Measurements from ENCODE around the gene C19orf67. TPM values are rescaled to one million over a fixed set of nuclear protein-coding genes. Genes with fewer than 3 reads are reported as not detected.

Gene C19orf67
- total RNA-seq, 1 experiment from 2014 or later, result not detected

GRCh38 chr19:14115756-14116155 is 30.2 kb upstream of the C19orf67 start:
- no peaks in the 10 kb centered on the region for H3K27me3 ChIP-seq (replicated peaks)
- peaks cover 15% of the 10 kb centered on the region for H3K4me1 ChIP-seq (replicated peaks)
- peaks cover 19% of the 10 kb centered on the region for H3K36me3 ChIP-seq
- H3K4me3 ChIP-seq, result no peak overlapping the region
- 0 out of 2 replicates have a peak, but pooled peaks cover 4% of the 10 kb centered on the region for H3K9me3 ChIP-seq (replicated peaks)
- no peak overlapping the region for H3K27ac ChIP-seq
- no peak for DNase-seq (ENCODE audit: low read depth in 1 of 2, low spot score in 2 of 2)

GRCh38 chr19:14114854-14115253 is 29.3 kb upstream of the C19orf67 start:
- 0 out of 2 replicates have a peak, but pooled peaks cover 4% of the 10 kb centered on the region for H3K9me3 ChIP-seq (replicated peaks)
- H3K27ac ChIP-seq, result no peak overlapping the region
- DNase-seq (ENCODE audit: low read depth in 1 of 2, low spot score in 2 of 2), result no peak
- H3K36me3 ChIP-seq, result peaks cover 10% of the 10 kb centered on the region
- peaks cover 15% of the 10 kb centered on the region for H3K4me1 ChIP-seq (replicated peaks)
- H3K27me3 ChIP-seq (replicated peaks), result no peaks in the 10 kb centered on the region
- H3K4me3 ChIP-seq, result no peak overlapping the region

- Histone ChIP-seq H3K9me3 (replicated peaks) (0 out of 2 replicates have a peak, but pooled peaks cover 4% of the 10 kb centered on the region), H3K4me3 (no peak overlapping the region), H3K27me3 (replicated peaks) (no peaks in the 10 kb centered on the region), H3K4me1 (replicated peaks) (peaks cover 15% of the 10 kb centered on the region), H3K36me3 (peaks cover 8% of the 10 kb centered on the region), H3K27ac (no peak overlapping the region)
- no peak for DNase-seq (ENCODE audit: low read depth in 1 of 2, low spot score in 2 of 2)
These were observed 28.9 kb upstream of the C19orf67 start for GRCh38 chr19:14114439-14114838.

GRCh38 chr19:14113762-14114414 is 28.3 kb upstream of the C19orf67 start:
- H3K27me3 ChIP-seq (replicated peaks), result no peaks in the 10 kb centered on the region
- no peak overlapping the region for H3K4me3 ChIP-seq
- no peak for DNase-seq (ENCODE audit: low read depth in 1 of 2, low spot score in 2 of 2)
- 0 out of 2 replicates have a peak, but pooled peaks cover 4% of the 10 kb centered on the region for H3K9me3 ChIP-seq (replicated peaks)
- peaks cover 14% of the 10 kb centered on the region for H3K4me1 ChIP-seq (replicated peaks)
- H3K27ac ChIP-seq, result no peak overlapping the region
- peaks cover 8% of the 10 kb centered on the region for H3K36me3 ChIP-seq

GRCh38 chr19:14112809-14113385 is 27.3 kb upstream of the C19orf67 start:
- H3K4me3 ChIP-seq, result no peak overlapping the region

GRCh38 chr19:14112051-14112808 is 26.6 kb upstream of the C19orf67 start:
- H3K27ac ChIP-seq, result no peak overlapping the region
- no peaks in the 10 kb centered on the region for H3K9me3 ChIP-seq (replicated peaks)
- H3K36me3 ChIP-seq, result peaks cover 6% of the 10 kb centered on the region; the same call in 1 of the 2 replicates
- DNase-seq (ENCODE audit: low read depth in 1 of 2, low spot score in 2 of 2), result no peak
- no peaks in the 10 kb centered on the region for H3K27me3 ChIP-seq (replicated peaks)
- H3K4me3 ChIP-seq, result no peak overlapping the region
- peaks cover 7% of the 10 kb centered on the region for H3K4me1 ChIP-seq (replicated peaks)

More at GRCh38 chr19:14112809-14113385, 27.3 kb upstream of the C19orf67 start:
- H3K4me1 ChIP-seq (replicated peaks), result peaks cover 7% of the 10 kb centered on the region
- H3K27ac ChIP-seq, result no peak overlapping the region
- H3K27me3 ChIP-seq (replicated peaks), result no peaks in the 10 kb centered on the region
- H3K36me3 ChIP-seq, result peaks cover 2% of the 10 kb centered on the region; the same call in 1 of the 2 replicates
- no peaks in the 10 kb centered on the region for H3K9me3 ChIP-seq (replicated peaks)
- no peak for DNase-seq (ENCODE audit: low read depth in 1 of 2, low spot score in 2 of 2)

- no peak for DNase-seq (ENCODE audit: low read depth in 1 of 2, low spot score in 2 of 2)
- H3K4me1 ChIP-seq (replicated peaks), result peaks cover 4% of the 10 kb centered on the region
- H3K36me3 ChIP-seq, result peaks cover 7% of the 10 kb centered on the region; the same call in 1 of the 2 replicates
- H3K9me3 ChIP-seq (replicated peaks), result no peaks in the 10 kb centered on the region
- no peak overlapping the region for H3K4me3 ChIP-seq
- H3K27ac ChIP-seq, result no peak overlapping the region
- no peaks in the 10 kb centered on the region for H3K27me3 ChIP-seq (replicated peaks)
These were observed 25.9 kb upstream of the C19orf67 start for GRCh38 chr19:14111486-14111885.

GRCh38 chr19:14110650-14111049 is 25.1 kb upstream of the C19orf67 start:
- H3K27ac ChIP-seq, result no peak overlapping the region
- no peak for DNase-seq (ENCODE audit: low read depth in 1 of 2, low spot score in 2 of 2)

GRCh38 chr19:14107581-14108461 is 22.2 kb upstream of the C19orf67 start:
- H3K4me1 ChIP-seq (replicated peaks), result no peaks in the 10 kb centered on the region
- no peaks in the 10 kb centered on the region for H3K27me3 ChIP-seq (replicated peaks)
- H3K27ac ChIP-seq, result no peak overlapping the region
- H3K9me3 ChIP-seq (replicated peaks), result no peaks in the 10 kb centered on the region
- DNase-seq (ENCODE audit: low read depth in 1 of 2, low spot score in 2 of 2), result no peak
- H3K4me3 ChIP-seq, result no peak overlapping the region
- peaks cover 20% of the 10 kb centered on the region for H3K36me3 ChIP-seq

More at GRCh38 chr19:14110650-14111049, 25.1 kb upstream of the C19orf67 start:
- no peaks in the 10 kb centered on the region for H3K27me3 ChIP-seq (replicated peaks)
- H3K4me1 ChIP-seq (replicated peaks), result no peaks in the 10 kb centered on the region; the same call in 1 of the 2 replicates
- no peak overlapping the region for H3K4me3 ChIP-seq
- H3K9me3 ChIP-seq (replicated peaks), result no peaks in the 10 kb centered on the region
- H3K36me3 ChIP-seq, result peaks cover 9% of the 10 kb centered on the region; the same call in 1 of the 2 replicates

- no peak for DNase-seq (ENCODE audit: low read depth in 1 of 2, low spot score in 2 of 2)
- Histone ChIP-seq H3K4me1 (replicated peaks) (no peaks in the 10 kb centered on the region), H3K36me3 (peaks cover 30% of the 10 kb centered on the region), H3K4me3 (no peak overlapping the region), H3K27ac (no peak overlapping the region), H3K27me3 (replicated peaks) (no peaks in the 10 kb centered on the region), H3K9me3 (replicated peaks) (no peaks in the 10 kb centered on the region)
These were observed 21.3 kb upstream of the C19orf67 start for GRCh38 chr19:14106840-14107239.

GRCh38 chr19:14105680-14106079 is 20.1 kb upstream of the C19orf67 start:
- no peaks in the 10 kb centered on the region for H3K4me1 ChIP-seq (replicated peaks)
- H3K36me3 ChIP-seq, result peaks cover 42% of the 10 kb centered on the region
- no peak for DNase-seq (ENCODE audit: low read depth in 1 of 2, low spot score in 2 of 2)
- no peaks in the 10 kb centered on the region for H3K9me3 ChIP-seq (replicated peaks)
- no peaks in the 10 kb centered on the region for H3K27me3 ChIP-seq (replicated peaks)
- H3K4me3 ChIP-seq, result no peak overlapping the region
- H3K27ac ChIP-seq, result no peak overlapping the region

GRCh38 chr19:14103310-14103709 is 17.7 kb upstream of the C19orf67 start:
- H3K27me3 ChIP-seq (replicated peaks), result no peaks in the 10 kb centered on the region
- no peak for DNase-seq (ENCODE audit: low read depth in 1 of 2, low spot score in 2 of 2)
- H3K9me3 ChIP-seq (replicated peaks), result no peaks in the 10 kb centered on the region
- no peak overlapping the region for H3K4me3 ChIP-seq
- peaks cover 48% of the 10 kb centered on the region for H3K36me3 ChIP-seq
- H3K27ac ChIP-seq, result no peak overlapping the region
- no peaks in the 10 kb centered on the region for H3K4me1 ChIP-seq (replicated peaks)

GRCh38 chr19:14102756-14103155 is 17.2 kb upstream of the C19orf67 start:
- Histone ChIP-seq H3K4me1 (replicated peaks) (no peaks in the 10 kb centered on the region), H3K9me3 (replicated peaks) (no peaks in the 10 kb centered on the region), H3K4me3 (no peak overlapping the region), H3K27me3 (replicated peaks) (no peaks in the 10 kb centered on the region), H3K27ac (no peak overlapping the region), H3K36me3 (peaks cover 45% of the 10 kb centered on the region)
- DNase-seq (ENCODE audit: low read depth in 1 of 2, low spot score in 2 of 2), result no peak

Data from SJSA1 (cell line).